Mesendoderm (in vitro differentiated cells): ENCODE results near the gene TMEM108.

ENCODE experiments used
- DNase-seq: peaks from one replicate; pipeline ENCODE4 v3.0.0; 2013
- H2AK5ac ChIP-seq: 2 replicates; pipeline ENCODE4 v1.6.1; 2013; ENCODE audit warnings: low read length, inconsistent platforms
- H2BK120ac ChIP-seq: 2 replicates; pipeline ENCODE4 v1.6.1; 2013; ENCODE audit warnings: low read depth, mild to moderate bottlenecking, low read length, moderate library complexity, mixed read lengths
- H2BK15ac ChIP-seq: replicated peaks from 2 replicates; pipeline ENCODE4 v1.6.1; 2013; ENCODE audit warnings: low read depth, mild to moderate bottlenecking, moderate library complexity
- H2BK5ac ChIP-seq: 2 replicates; pipeline ENCODE4 v1.6.1; 2013; ENCODE audit warnings: low read length, inconsistent platforms
- H3K18ac ChIP-seq: 2 replicates; pipeline ENCODE4 v1.6.1; 2013; ENCODE audit warnings: mild to moderate bottlenecking, low read length, mixed read lengths
- H3K23ac ChIP-seq: one replicate; pipeline ENCODE4 v1.6.1; 2013; ENCODE audit warnings: low read length
- H3K27ac ChIP-seq: 2 replicates; pipeline ENCODE4 v1.5.1; 2013; ENCODE audit warnings: low read depth, mild to moderate bottlenecking, inconsistent platforms, low read length, moderate library complexity
- H3K27me3 ChIP-seq: 2 replicates; pipeline ENCODE4 v1.6.1; 2013; ENCODE audit warnings: low read length, control low read depth, mild to moderate bottlenecking, inconsistent platforms; ENCODE audit not compliant: insufficient read depth, poor library complexity
- H3K36me3 ChIP-seq: 2 replicates; pipeline ENCODE4 v1.6.1; 2013; ENCODE audit warnings: low read length, inconsistent platforms; ENCODE audit not compliant: control insufficient read depth, insufficient read depth
- H3K4ac ChIP-seq: one replicate; pipeline ENCODE4 v1.6.1; 2013; ENCODE audit warnings: low read depth, mild to moderate bottlenecking, low read length, moderate library complexity
- H3K4me1 ChIP-seq: 2 replicates; pipeline ENCODE4 v1.6.1; 2013; ENCODE audit warnings: low read depth, low read length, inconsistent platforms; ENCODE audit not compliant: control insufficient read depth
- H3K4me2 ChIP-seq: 2 replicates; pipeline ENCODE4 v1.6.1; 2013; ENCODE audit warnings: low read length
- H3K4me3 ChIP-seq: 2 replicates; pipeline ENCODE4 v1.5.1; 2013; ENCODE audit warnings: mild to moderate bottlenecking, low read length
- H3K56ac ChIP-seq: one replicate; pipeline ENCODE4 v1.6.1; 2013; ENCODE audit warnings: low read length
- H3K79me1 ChIP-seq: 2 replicates; pipeline ENCODE4 v1.6.1; 2013; ENCODE audit warnings: low read length, inconsistent platforms
- H3K79me2 ChIP-seq: 2 replicates; pipeline ENCODE4 v1.6.1; 2013; ENCODE audit warnings: mild to moderate bottlenecking, low read length; ENCODE audit not compliant: control insufficient read depth, insufficient read depth
- H3K9ac ChIP-seq: 2 replicates; pipeline ENCODE4 v1.6.1; 2013; ENCODE audit warnings: low read length, inconsistent platforms
- H4K5ac ChIP-seq: one replicate; pipeline ENCODE4 v1.6.1; 2013; ENCODE audit warnings: low read length
- H4K8ac ChIP-seq: one replicate; pipeline ENCODE4 v1.6.1; 2013; ENCODE audit warnings: low read depth, mild to moderate bottlenecking, control low read depth, low read length, moderate library complexity
- WGBS: extraction: QIAGEN DNeasy Blood & Tissue Kit; methylation state at CpG from one replicate; pipeline ENCODE4 v1.1.7; 2013; ENCODE audit warnings: low lambda C conversion rate, missing lambda C conversion rate; ENCODE audit not compliant: insufficient coverage; ENCODE audit errors: extremely low coverage; 5-methylcytosine and 5-hydroxymethylcytosine counted together

The TMEM108 gene

GRCh38 chr3:133379926-133380325 is 341.7 kb downstream of the TMEM108 start:
- Histone ChIP-seq H4K5ac (no peak overlapping the region), H4K8ac (no peak overlapping the region), H3K4me1 (no peaks in the 10 kb centered on the region), H3K79me1 (no peaks in the 10 kb centered on the region), H2BK5ac (no peak overlapping the region), H2AK5ac (no peak overlapping the region), H3K79me2 (no peaks in the 10 kb centered on the region), H3K4me3 (no peak overlapping the region), H3K9ac (no peak overlapping the region), H3K36me3 (no peaks in the 10 kb centered on the region), H3K4me2 (no peak overlapping the region), H3K23ac (no peak overlapping the region), H3K56ac (no peak overlapping the region), H3K27ac (no peak overlapping the region), H2BK15ac (no peak overlapping the region), H3K18ac (no peak overlapping the region), H3K4ac (no peak overlapping the region), H3K27me3 (no peaks in the 10 kb centered on the region), H2BK120ac (no peak overlapping the region)
- WGBS: no CpG with 5 or more reads among the region's 19 CpGs
- no peak for DNase-seq

- Histone ChIP-seq H2BK5ac (no peak overlapping the region), H3K4ac (no peak overlapping the region), H3K23ac (no peak overlapping the region), H3K18ac (no peak overlapping the region), H2BK120ac (no peak overlapping the region), H3K36me3 (no peaks in the 10 kb centered on the region), H2AK5ac (no peak overlapping the region), H3K79me2 (no peaks in the 10 kb centered on the region), H2BK15ac (no peak overlapping the region), H3K27me3 (no peaks in the 10 kb centered on the region), H3K27ac (no peak overlapping the region), H4K5ac (no peak overlapping the region), H4K8ac (no peak overlapping the region), H3K79me1 (no peaks in the 10 kb centered on the region), H3K4me2 (no peak overlapping the region), H3K56ac (no peak overlapping the region), H3K4me3 (no peak overlapping the region), H3K9ac (no peak overlapping the region), H3K4me1 (no peaks in the 10 kb centered on the region)
- DNase-seq: no peak
- no CpG with 5 or more reads among the region's 16 CpGs for WGBS
These were observed 342.5 kb downstream of the TMEM108 start for GRCh38 chr3:133380481-133381225.

- Histone ChIP-seq H3K23ac (no peak overlapping the region), H4K5ac (no peak overlapping the region), H3K56ac (no peak overlapping the region), H3K79me2 (no peaks in the 10 kb centered on the region), H3K36me3 (no peaks in the 10 kb centered on the region), H3K79me1 (no peaks in the 10 kb centered on the region), H2AK5ac (no peak overlapping the region), H3K4ac (no peak overlapping the region), H3K4me3 (no peak overlapping the region), H2BK5ac (no peak overlapping the region), H3K9ac (no peak overlapping the region), H3K4me2 (no peak overlapping the region), H4K8ac (no peak overlapping the region), H3K27ac (no peak overlapping the region), H3K27me3 (no peaks in the 10 kb centered on the region), H2BK15ac (no peak overlapping the region), H3K18ac (no peak overlapping the region), H2BK120ac (no peak overlapping the region), H3K4me1 (no peaks in the 10 kb centered on the region)
- DNase-seq: no peak
- WGBS: no CpG with 5 or more reads among the region's 4 CpGs
These were observed 343.3 kb downstream of the TMEM108 start for GRCh38 chr3:133381346-133382109.

GRCh38 chr3:133383175-133383574 is 345.0 kb downstream of the TMEM108 start:
- Histone ChIP-seq H3K9ac (no peak overlapping the region), H3K56ac (no peak overlapping the region), H3K23ac (no peak overlapping the region), H2AK5ac (no peak overlapping the region), H4K8ac (no peak overlapping the region), H3K4me2 (no peak overlapping the region), H3K4me1 (no peaks in the 10 kb centered on the region), H2BK15ac (no peak overlapping the region), H3K27ac (no peak overlapping the region), H2BK5ac (no peak overlapping the region), H3K79me1 (no peaks in the 10 kb centered on the region), H4K5ac (no peak overlapping the region), H3K4me3 (no peak overlapping the region), H3K79me2 (no peaks in the 10 kb centered on the region), H3K4ac (no peak overlapping the region), H3K18ac (no peak overlapping the region), H3K27me3 (no peaks in the 10 kb centered on the region), H3K36me3 (no peaks in the 10 kb centered on the region), H2BK120ac (no peak overlapping the region)
- no CpG with 5 or more reads among the region's 3 CpGs for WGBS
- no peak for DNase-seq

GRCh38 chr3:133383741-133384140 is 345.6 kb downstream of the TMEM108 start:
- Histone ChIP-seq H3K79me2 (no peaks in the 10 kb centered on the region), H3K79me1 (no peaks in the 10 kb centered on the region), H3K4ac (no peak overlapping the region), H3K18ac (no peak overlapping the region), H2BK5ac (no peak overlapping the region), H3K27ac (no peak overlapping the region), H2BK120ac (no peak overlapping the region), H3K9ac (no peak overlapping the region), H2AK5ac (no peak overlapping the region), H3K23ac (no peak overlapping the region), H3K56ac (no peak overlapping the region), H3K4me1 (no peaks in the 10 kb centered on the region), H3K4me3 (no peak overlapping the region), H4K8ac (no peak overlapping the region), H4K5ac (no peak overlapping the region), H3K4me2 (no peak overlapping the region), H3K36me3 (no peaks in the 10 kb centered on the region), H3K27me3 (no peaks in the 10 kb centered on the region), H2BK15ac (no peak overlapping the region)
- WGBS: no CpG with 5 or more reads among the region's 5 CpGs
- DNase-seq: no peak
